ENCODE data around the gene PRKCA. TPM values are rescaled to one million over a fixed set of nuclear protein-coding genes. Genes with fewer than 3 reads are reported as not detected.
A peak's percentile ranks its signal among the peaks of the same experiment; 100 is the strongest.

Gene PRKCA
- total RNA-seq, 4 donors from 2014 or later, result 9.8 to 25.6 (median 12.2) TPM

- no peaks in the 10 kb centered on the region for H3K27me3 ChIP-seq
- no peaks in the 10 kb centered on the region for H3K9me3 ChIP-seq
- no peak for DNase-seq (ENCODE audit: low spot score in 2 of 2)
- peaks cover 9% of the 10 kb centered on the region for H3K4me1 ChIP-seq
- TF ChIP-seq POLR2A (IDR thresholded peaks at IDR 0.05), result no peak
- TF ChIP-seq EP300 (IDR thresholded peaks at IDR 0.05), result no peak
- no peak for TF ChIP-seq POLR2AphosphoS5 (IDR thresholded peaks at IDR 0.05)
- no peak for TF ChIP-seq CTCF (IDR thresholded peaks at IDR 0.05)
- 95% methylated on average over 5 of the region's 6 CpGs for WGBS
- H3K4me3 ChIP-seq, result no peak overlapping the region
- no peak overlapping the region for H3K27ac ChIP-seq
- H3K36me3 ChIP-seq, result no peaks in the 10 kb centered on the region
Measured at GRCh38 chr17:66686601-66687000, 384.2 kb downstream of the PRKCA start.

GRCh38 chr17:66687570-66688284 is 385.3 kb downstream of the PRKCA start:
- no peak for DNase-seq (ENCODE audit: low spot score in 2 of 2)
- Histone ChIP-seq H3K4me3 (no peak overlapping the region), H3K4me1 (peaks cover 10% of the 10 kb centered on the region), H3K36me3 (no peaks in the 10 kb centered on the region), H3K9me3 (no peaks in the 10 kb centered on the region), H3K27ac (no peak overlapping the region), H3K27me3 (no peaks in the 10 kb centered on the region)
- TF ChIP-seq POLR2AphosphoS5 (IDR thresholded peaks at IDR 0.05) (no peak), EP300 (IDR thresholded peaks at IDR 0.05) (no peak), CTCF (IDR thresholded peaks at IDR 0.05) (no peak), POLR2A (IDR thresholded peaks at IDR 0.05) (no peak)
- WGBS, result 94% methylated on average over 3 of the region's 3 CpGs

- 69% methylated on average over 2 of the region's 2 CpGs for WGBS
- Histone ChIP-seq H3K36me3 (no peaks in the 10 kb centered on the region), H3K27ac (no peak overlapping the region), H3K4me3 (no peak overlapping the region), H3K27me3 (no peaks in the 10 kb centered on the region), H3K4me1 (peaks cover 10% of the 10 kb centered on the region), H3K9me3 (no peaks in the 10 kb centered on the region)
- no peak for DNase-seq (ENCODE audit: low spot score in 2 of 2)
- TF ChIP-seq EP300 (IDR thresholded peaks at IDR 0.05) (no peak), CTCF (IDR thresholded peaks at IDR 0.05) (no peak), POLR2A (IDR thresholded peaks at IDR 0.05) (no peak), POLR2AphosphoS5 (IDR thresholded peaks at IDR 0.05) (no peak)
Measured at GRCh38 chr17:66689221-66689620, 386.8 kb downstream of the PRKCA start.

- H3K36me3 ChIP-seq, result no peaks in the 10 kb centered on the region
- DNase-seq (ENCODE audit: low spot score in 2 of 2), result no peak
- H3K27me3 ChIP-seq, result no peaks in the 10 kb centered on the region
- 89% methylated on average over 7 of the region's 7 CpGs for WGBS
- TF ChIP-seq EP300 (IDR thresholded peaks at IDR 0.05), result no peak
- TF ChIP-seq POLR2A (IDR thresholded peaks at IDR 0.05), result no peak
- TF ChIP-seq CTCF (IDR thresholded peaks at IDR 0.05), result no peak
- peaks cover 10% of the 10 kb centered on the region for H3K4me1 ChIP-seq
- no peak overlapping the region for H3K27ac ChIP-seq
- no peaks in the 10 kb centered on the region for H3K9me3 ChIP-seq
- no peak overlapping the region for H3K4me3 ChIP-seq
Measured at GRCh38 chr17:66690166-66690565, 387.8 kb downstream of the PRKCA start.

GRCh38 chr17:66691644-66692420 is 389.4 kb downstream of the PRKCA start:
- Histone ChIP-seq H3K4me1 (peaks cover 10% of the 10 kb centered on the region), H3K36me3 (peaks cover 3% of the 10 kb centered on the region)
- WGBS, result 59% methylated on average over 12 of the region's 12 CpGs

More at GRCh38 chr17:66691644-66692420, 389.4 kb downstream of the PRKCA start:
- DNase-seq (ENCODE audit: low spot score in 2 of 2), result no peak
- Histone ChIP-seq H3K4me3 (no peak overlapping the region), H3K27me3 (no peaks in the 10 kb centered on the region), H3K27ac (peak overlapping the region; percentile 0), H3K9me3 (no peaks in the 10 kb centered on the region)
- TF ChIP-seq EP300 (IDR thresholded peaks at IDR 0.05), result no peak
- no peak for TF ChIP-seq POLR2A (IDR thresholded peaks at IDR 0.05)
- no peak for TF ChIP-seq CTCF (IDR thresholded peaks at IDR 0.05)
- TF ChIP-seq POLR2AphosphoS5 (IDR thresholded peaks at IDR 0.05), result no peak

Measured in suprapubic skin (tissue), 4 donors.